Stomach (tissue), 19 donors: ENCODE results near the gene NTPCR. TPM values are rescaled to one million over a fixed set of nuclear protein-coding genes. Genes with fewer than 3 reads are reported as not detected.

Source experiments
- DNase-seq, 2 donors: peaks; one replicate each; pipeline versions ENCODE4 v3.0.0 to v3.0.0-alpha.2; 2013 to 2019
- H3K27ac ChIP-seq, 5 donors: fragments of 200-600 bp in 4 of 5; sonication (generic) in 4 of 5; one replicate each; pipeline ENCODE4 v1.5.1; 2013 to 2019; ENCODE audit warnings: mild to moderate bottlenecking in 1 of 5, moderate library complexity in 1 of 5
- H3K27me3 ChIP-seq, 3 donors: fragments of 200-600 bp; sonication (generic); one replicate each; pipeline ENCODE4 v1.5.1; 2017 to 2019; ENCODE audit warnings: mixed run types in 1 of 3
- H3K36me3 ChIP-seq, 4 donors: fragments of 200-600 bp; sonication (generic); 1 replicate in 3 of 4; 2 replicates in 1 of 4; pipeline ENCODE4 v1.5.1; 2016 to 2019
- H3K4me1 ChIP-seq, 4 donors: fragments of 200-600 bp; sonication (generic); one replicate each; pipeline ENCODE4 v1.5.1; 2016 to 2019
- H3K4me3 ChIP-seq, 4 donors: fragments of 200-600 bp; sonication (generic) in 3 of 4; one replicate each; pipeline ENCODE4 v1.5.1; 2016 to 2019; ENCODE audit warnings: mild to moderate bottlenecking in 1 of 4
- H3K9me3 ChIP-seq, 4 donors: fragments of 200-600 bp; sonication (generic); one replicate each; pipeline ENCODE4 v1.5.1; 2016 to 2019
- EP300 ChIP-seq: sonication (generic); formaldehyde crosslinking; IDR thresholded peaks from one replicate; pipeline ENCODE4 v1.6.1; 2017; ENCODE audit warnings: antibody characterized with exemption
- POLR2A ChIP-seq, 4 donors: fragments of 450-650 bp; IDR thresholded peaks; one replicate each; pipeline ENCODE4 v1.6.1; 2016; ENCODE audit warnings: antibody characterized with exemption in 4 of 4, control low read depth in 2 of 4, mild to moderate bottlenecking in 1 of 4, moderate library complexity in 1 of 4
- POLR2AphosphoS5 ChIP-seq, 3 donors: sonication (generic); formaldehyde crosslinking; IDR thresholded peaks; one replicate each; pipeline ENCODE4 v1.6.1; 2016; ENCODE audit warnings: antibody characterized with exemption in 3 of 3
- WGBS, 5 donors: extraction: QIAGEN DNeasy Blood & Tissue Kit in 3 of 5; methylation state at CpG; one replicate each; pipeline versions ENCODE4 v1.1.5 to v1.1.7; 2013 to 2018; 5-methylcytosine and 5-hydroxymethylcytosine counted together
- intact Hi-C: fragments of 100-400 bp; cut with DNase I; formaldehyde crosslinking; loops from one replicate; pipeline ENCODE4 v1.15.1; 2023; ENCODE audit warnings: low total_unique reads
- long read RNA-seq, 10 donors: transcript quantifications; one replicate each; lab custom pipeline, GENCODE V29; 2026
- polyA plus RNA-seq, 3 donors: library from polyadenylated mRNA; stranded (reverse); fragments of 200-250 nt; gene quantifications; one replicate each; pipeline ENCODE4 v1.2.3, GENCODE V29; 2013
- total RNA-seq, 5 donors: library from RNA; depleted of rRNA; stranded (reverse); fragments of >200 nt; gene quantifications; one replicate each; pipeline versions ENCODE4 v1.1.0 to v1.2.3, GENCODE V29; 2014 to 2016
- TF ChIP-seq, protein P1 (sequence below), 7 experiments: fragments of 450-650 bp in 4 of 7; fragments of 200-600 bp in 3 of 7; sonication (generic) in 3 of 7; IDR thresholded peaks; one replicate each; pipeline ENCODE4 v1.5.1; 2016 to 2019; ENCODE audit warnings: antibody characterized with exemption in 7 of 7, control low read depth in 2 of 7, mild to moderate bottlenecking in 1 of 7
- donor health status: healthy with polysubstance abuse.
- donor health status: Bipolar disorder and iron deficiency.
- donor health status: healthy.

Gene NTPCR, protein sequence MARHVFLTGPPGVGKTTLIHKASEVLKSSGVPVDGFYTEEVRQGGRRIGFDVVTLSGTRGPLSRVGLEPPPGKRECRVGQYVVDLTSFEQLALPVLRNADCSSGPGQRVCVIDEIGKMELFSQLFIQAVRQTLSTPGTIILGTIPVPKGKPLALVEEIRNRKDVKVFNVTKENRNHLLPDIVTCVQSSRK
- total RNA-seq (10 to 100 TPM; 14.9 to 46.3 (median 24.6) TPM), polyA plus RNA-seq (10 to 100 TPM; 43.5 to 56.3 (median 51.8) TPM)
- long read RNA-seq, donor 1, full-length matches to known transcripts, result 6 of 6 reads
- long read RNA-seq, donor 1, partial matches to known transcripts, result 0 of 6 reads
- long read RNA-seq, donor 1, other reads (novel, unspliced or antisense), result 0 of 6 reads
- long read RNA-seq, donor 2, full-length matches to known transcripts, result 10 of 10 reads
- long read RNA-seq, donor 2, partial matches to known transcripts, result 0 of 10 reads
- long read RNA-seq, donor 2, other reads (novel, unspliced or antisense), result 0 of 10 reads
- long read RNA-seq, donor 3, full-length matches to known transcripts, result 7 of 7 reads
- long read RNA-seq, donor 3, partial matches to known transcripts, result 0 of 7 reads
- long read RNA-seq, donor 3, other reads (novel, unspliced or antisense), result 0 of 7 reads
- long read RNA-seq, donor 4, partial matches to known transcripts, result 0 of 1 reads
- long read RNA-seq, donor 4, other reads (novel, unspliced or antisense), result 0 of 1 reads
- long read RNA-seq, donor 5, full-length matches to known transcripts, result 9 of 9 reads
- long read RNA-seq, donor 5, partial matches to known transcripts, result 0 of 9 reads
- long read RNA-seq, donor 5, other reads (novel, unspliced or antisense), result 0 of 9 reads
- long read RNA-seq, donor 6, result 0 reads
- long read RNA-seq, donor 7, full-length matches to known transcripts, result 18 of 18 reads
- long read RNA-seq, donor 7, partial matches to known transcripts, result 0 of 18 reads
- long read RNA-seq, donor 7, other reads (novel, unspliced or antisense), result 0 of 18 reads
- long read RNA-seq, donor 8, full-length matches to known transcripts, result 9 of 9 reads
- long read RNA-seq, donor 8, partial matches to known transcripts, result 0 of 9 reads
- long read RNA-seq, donor 8, other reads (novel, unspliced or antisense), result 0 of 9 reads
- long read RNA-seq, donor 9, full-length matches to known transcripts, result 16 of 16 reads
- long read RNA-seq, donor 9, partial matches to known transcripts, result 0 of 16 reads
- long read RNA-seq, donor 9, other reads (novel, unspliced or antisense), result 0 of 16 reads
- long read RNA-seq, donor 10, full-length matches to known transcripts, result 6 of 6 reads
- long read RNA-seq, donor 10, partial matches to known transcripts, result 0 of 6 reads
- long read RNA-seq, donor 10, other reads (novel, unspliced or antisense), result 0 of 6 reads

DNA sequence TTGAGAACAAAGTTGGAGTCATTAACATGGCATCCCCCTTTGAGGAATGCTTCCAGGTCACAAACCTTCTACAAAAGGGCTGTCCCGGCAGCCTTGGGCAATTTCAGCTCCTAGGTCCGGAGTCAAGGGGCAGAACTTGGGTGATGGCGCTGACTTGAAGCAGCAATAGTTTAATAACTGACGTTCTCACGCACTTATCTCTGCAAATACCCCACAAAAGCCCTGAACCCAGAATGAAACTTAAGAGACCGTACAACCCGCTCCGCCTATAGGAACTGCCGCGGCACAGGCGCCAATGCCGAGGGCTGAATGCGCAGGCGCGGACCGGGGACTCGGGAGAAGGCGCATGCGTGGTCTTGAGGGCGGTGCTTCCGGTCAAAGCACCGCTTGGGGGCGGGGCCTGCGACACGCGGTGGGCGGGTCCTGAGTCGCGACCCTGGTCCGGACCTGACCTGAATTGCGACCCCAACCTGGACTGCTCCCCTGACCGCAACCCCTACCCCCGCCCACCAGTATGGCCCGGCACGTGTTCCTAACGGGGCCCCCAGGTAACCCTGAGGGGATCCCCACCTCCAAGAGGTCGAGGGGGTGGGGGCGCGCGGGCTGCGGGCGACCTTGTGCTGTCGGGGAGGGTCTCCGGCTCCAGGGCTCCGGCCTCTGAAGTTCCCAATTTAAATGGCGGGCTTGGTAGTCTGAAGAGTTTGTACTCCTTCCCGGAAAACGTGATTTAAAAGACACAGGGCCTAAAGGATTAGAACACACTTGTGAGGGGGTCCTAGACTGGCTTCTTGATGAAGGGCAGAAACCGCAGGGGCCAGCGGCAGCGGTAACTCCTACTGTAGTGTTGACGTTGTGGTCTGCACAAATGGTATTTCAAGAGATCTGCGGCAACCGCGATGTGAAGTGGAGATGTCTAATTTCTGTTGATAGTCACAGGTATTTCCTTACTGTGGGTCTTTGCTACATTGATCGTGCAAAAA is at the start of gene NTPCR:
TSS of gene NTPCR (plus strand) at position 415 of the 980 bp plus-strand sequence. CDS start at position 515, 100 bp downstream.
- H3K27me3 ChIP-seq, result no peaks in the 10 kb centered on the region
- intact Hi-C loops, result loop anchor here (10.0 kb wide), 1 partner anchor 316 kb away; the partner anchor contains the start of gene SIPA1L2

DNA sequence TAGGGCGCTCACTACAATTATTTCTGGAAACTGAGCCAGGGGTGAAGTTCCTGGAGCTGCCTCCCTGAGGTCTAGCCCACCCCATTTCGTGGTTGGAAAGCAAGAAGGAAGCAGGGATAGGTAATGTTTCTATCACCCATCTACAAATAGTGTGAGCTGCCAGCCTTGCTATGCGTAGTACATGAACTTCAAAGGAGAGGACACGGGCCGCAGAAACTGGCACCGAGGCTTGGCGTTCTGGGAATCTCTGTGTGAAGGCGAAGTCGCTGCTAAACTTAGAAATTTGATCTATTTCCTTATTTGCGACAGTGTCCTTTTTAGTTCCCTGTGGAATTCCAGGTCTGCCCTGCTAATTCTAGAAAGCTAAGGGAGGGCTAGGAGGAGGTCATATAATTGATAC is 49.6 kb upstream of the NTPCR start:
- peaks cover 0 to 9% (median 7%) of the 10 kb centered on the region in 4 donors for H3K4me1 ChIP-seq
- H3K27me3 ChIP-seq, result no peaks in the 10 kb centered on the region
- H3K9me3 ChIP-seq, result no peaks in the 10 kb centered on the region
- TF ChIP-seq POLR2A (IDR thresholded peaks at IDR 0.05) (no peak), POLR2AphosphoS5 (IDR thresholded peaks at IDR 0.05) (no peak), EP300 (no peak)
- TF ChIP-seq, protein P1, sequence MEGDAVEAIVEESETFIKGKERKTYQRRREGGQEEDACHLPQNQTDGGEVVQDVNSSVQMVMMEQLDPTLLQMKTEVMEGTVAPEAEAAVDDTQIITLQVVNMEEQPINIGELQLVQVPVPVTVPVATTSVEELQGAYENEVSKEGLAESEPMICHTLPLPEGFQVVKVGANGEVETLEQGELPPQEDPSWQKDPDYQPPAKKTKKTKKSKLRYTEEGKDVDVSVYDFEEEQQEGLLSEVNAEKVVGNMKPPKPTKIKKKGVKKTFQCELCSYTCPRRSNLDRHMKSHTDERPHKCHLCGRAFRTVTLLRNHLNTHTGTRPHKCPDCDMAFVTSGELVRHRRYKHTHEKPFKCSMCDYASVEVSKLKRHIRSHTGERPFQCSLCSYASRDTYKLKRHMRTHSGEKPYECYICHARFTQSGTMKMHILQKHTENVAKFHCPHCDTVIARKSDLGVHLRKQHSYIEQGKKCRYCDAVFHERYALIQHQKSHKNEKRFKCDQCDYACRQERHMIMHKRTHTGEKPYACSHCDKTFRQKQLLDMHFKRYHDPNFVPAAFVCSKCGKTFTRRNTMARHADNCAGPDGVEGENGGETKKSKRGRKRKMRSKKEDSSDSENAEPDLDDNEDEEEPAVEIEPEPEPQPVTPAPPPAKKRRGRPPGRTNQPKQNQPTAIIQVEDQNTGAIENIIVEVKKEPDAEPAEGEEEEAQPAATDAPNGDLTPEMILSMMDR (IDR thresholded peaks at IDR 0.05), result no peak
- 70 to 79% (median 78%) methylated on average over 10 of the region's 10 CpGs for WGBS, 5 donors
- no peak overlapping the region for H3K4me3 ChIP-seq
- DNase-seq, result no peak
- H3K36me3 ChIP-seq, result no peaks in the 10 kb centered on the region
- peak overlapping the region in 1 of 5 donors; percentile 26 for H3K27ac ChIP-seq
- intact Hi-C loops, result no loop called here

More for the DNA sequence above, at the start of gene NTPCR:
- TF ChIP-seq, protein P1 (IDR thresholded peaks at IDR 0.05), result peak in 3 of 7 experiments; percentile 8 to 15 (median 11)
- no peak for TF ChIP-seq POLR2A (IDR thresholded peaks at IDR 0.05)
- peak in 2 of 3 donors; percentile 62 to 92 for TF ChIP-seq POLR2AphosphoS5 (IDR thresholded peaks at IDR 0.05)
- Histone ChIP-seq H3K36me3 (no peaks in the 10 kb centered on the region), H3K4me3 (peak within 1 kb of the TSS; percentile 71 to 90 (median 81)), H3K4me1 (peaks cover 15 to 29% (median 24%) of the 10 kb centered on the region in 4 donors), H3K27ac (peak within 1 kb of the TSS; percentile 84 to 89 (median 86)), H3K9me3 (no peaks in the 10 kb centered on the region)
- WGBS, 5 donors, result 1 to 2% (median 1%) methylated on average over 21 to 56 of the region's 56 CpGs
- peak; percentile 96 to 98 for DNase-seq

GRCh38 chr1:232901255-232901654 is 49.2 kb upstream of the NTPCR start:
- DNase-seq, result peak in 1 of 2 donors; percentile 16
- Histone ChIP-seq H3K4me1 (peaks cover 0 to 9% (median 7%) of the 10 kb centered on the region in 4 donors), H3K4me3 (peak overlapping the region in 1 of 4 donors; percentile 6), H3K27ac (peak overlapping the region in 1 of 5 donors; percentile 26), H3K27me3 (no peaks in the 10 kb centered on the region), H3K36me3 (no peaks in the 10 kb centered on the region), H3K9me3 (no peaks in the 10 kb centered on the region)
- intact Hi-C loops, result no loop called here
- WGBS, 5 donors, result 39 to 50% (median 44%) methylated on average over 4 of the region's 4 CpGs
- TF ChIP-seq POLR2A (IDR thresholded peaks at IDR 0.05), result no peak
